Dermis blood vessel endothelial cell (primary cell): ENCODE data around the gene GPR55. TPM values are rescaled to one million over a fixed set of nuclear protein-coding genes. Genes with fewer than 3 reads are reported as not detected.

Experiments used
- DNase-seq: peaks from one replicate; pipeline ENCODE4 v3.0.0; 2010
- total RNA-seq: library from RNA; depleted of rRNA; stranded (reverse); fragments of >200 nt; gene quantifications from 2 replicates; pipeline ENCODE4 v1.2.3, GENCODE V29; 2014

Gene GPR55
- total RNA-seq, 1 donor from 2014 or later: not detected

DNA sequence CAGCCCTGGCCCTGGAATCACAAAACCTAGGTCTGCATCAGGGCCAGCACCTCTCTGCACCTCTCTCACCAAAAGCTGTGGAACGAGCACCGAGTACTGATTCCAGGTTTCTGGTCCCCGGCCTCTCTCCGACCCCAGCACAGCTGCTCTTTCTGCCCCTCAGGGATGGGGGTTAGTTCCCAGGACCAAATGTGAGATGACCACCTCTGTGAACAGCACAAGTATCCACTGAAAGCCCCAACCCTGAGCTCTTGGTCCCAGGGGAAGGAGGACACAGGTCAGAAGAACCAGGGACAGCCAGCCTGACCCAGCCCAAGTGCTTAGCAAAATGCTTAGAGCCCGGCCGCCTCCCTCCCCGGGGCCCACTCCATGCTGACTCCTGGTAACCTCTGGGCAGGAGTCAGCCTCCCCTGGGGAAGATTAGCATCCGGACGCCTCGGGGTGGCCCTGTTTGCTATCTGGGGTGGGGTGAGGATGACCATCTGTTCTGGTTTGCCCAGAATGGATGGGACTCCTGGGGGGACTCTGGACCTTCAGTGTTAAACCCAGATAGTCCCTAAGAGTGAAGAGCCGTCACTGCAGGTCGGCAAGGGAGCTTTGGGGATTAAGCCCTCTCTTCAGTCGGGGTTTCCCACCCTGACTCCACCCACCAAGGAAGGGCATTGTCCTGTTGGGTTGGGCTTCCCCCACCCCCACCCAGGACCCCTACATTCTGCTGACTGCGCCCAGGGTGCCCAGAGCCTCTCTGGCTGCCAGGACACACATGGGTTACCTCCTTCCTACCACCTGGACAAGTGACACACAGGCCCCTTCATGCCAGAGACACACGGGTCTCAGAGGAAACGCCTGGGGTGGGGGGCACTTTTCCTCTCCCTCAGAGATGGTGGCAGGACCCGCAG lies 9.4 kb upstream of the GPR55 start:
- DNase-seq: no peak

- no peak for DNase-seq
These were observed 8.6 kb upstream of the GPR55 start for GRCh38 chr2:230933521-230934180.

DNA sequence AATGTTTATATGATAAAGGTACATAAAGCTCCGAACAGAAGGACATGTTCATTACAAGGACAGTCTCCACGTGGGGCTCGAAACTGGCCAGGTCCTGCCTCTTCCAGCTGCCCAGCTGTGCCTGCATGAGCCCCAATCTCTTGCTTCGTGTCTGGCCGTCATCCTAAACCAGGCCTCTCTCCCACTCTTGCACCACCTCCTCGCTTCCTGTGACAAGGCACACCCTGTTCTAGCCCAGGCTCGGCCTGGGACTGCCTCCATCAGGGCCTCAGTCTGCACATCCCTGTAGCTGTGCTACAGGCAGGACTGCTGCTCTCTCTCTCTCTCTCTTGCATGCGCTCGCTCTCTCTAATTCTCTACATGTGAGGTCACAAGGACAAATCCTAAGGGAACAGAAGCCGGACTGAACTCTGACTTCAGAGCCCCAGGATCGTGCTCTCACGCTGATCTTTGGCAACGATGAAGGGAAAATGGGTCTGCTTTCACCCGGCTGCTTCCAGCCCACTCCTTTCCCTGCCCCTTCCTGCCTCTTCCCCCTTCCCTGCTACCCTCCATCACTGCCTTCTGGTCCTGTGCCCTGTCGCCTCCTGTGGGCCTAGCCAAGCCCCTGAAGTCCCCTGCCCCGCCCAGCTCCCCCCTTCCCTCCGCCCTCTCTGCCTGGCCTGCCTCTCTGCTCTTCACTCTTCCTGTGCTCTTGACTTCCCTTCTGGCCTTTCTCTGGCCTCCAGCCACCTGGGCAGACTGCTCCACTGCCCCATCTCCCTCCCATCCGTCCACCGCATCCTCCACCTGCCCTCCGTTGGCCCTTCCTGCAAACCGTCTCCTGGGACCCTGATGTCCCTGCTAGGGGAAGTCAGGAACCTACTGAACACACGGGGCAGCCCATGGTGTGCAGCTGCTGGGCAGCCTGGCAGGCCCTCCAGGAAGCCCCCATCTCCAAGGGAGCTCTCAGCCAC lies 7.8 kb upstream of the GPR55 start:
- no peak for DNase-seq

- DNase-seq: no peak
These were observed 6.7 kb upstream of the GPR55 start for GRCh38 chr2:230931556-230932231.

DNA sequence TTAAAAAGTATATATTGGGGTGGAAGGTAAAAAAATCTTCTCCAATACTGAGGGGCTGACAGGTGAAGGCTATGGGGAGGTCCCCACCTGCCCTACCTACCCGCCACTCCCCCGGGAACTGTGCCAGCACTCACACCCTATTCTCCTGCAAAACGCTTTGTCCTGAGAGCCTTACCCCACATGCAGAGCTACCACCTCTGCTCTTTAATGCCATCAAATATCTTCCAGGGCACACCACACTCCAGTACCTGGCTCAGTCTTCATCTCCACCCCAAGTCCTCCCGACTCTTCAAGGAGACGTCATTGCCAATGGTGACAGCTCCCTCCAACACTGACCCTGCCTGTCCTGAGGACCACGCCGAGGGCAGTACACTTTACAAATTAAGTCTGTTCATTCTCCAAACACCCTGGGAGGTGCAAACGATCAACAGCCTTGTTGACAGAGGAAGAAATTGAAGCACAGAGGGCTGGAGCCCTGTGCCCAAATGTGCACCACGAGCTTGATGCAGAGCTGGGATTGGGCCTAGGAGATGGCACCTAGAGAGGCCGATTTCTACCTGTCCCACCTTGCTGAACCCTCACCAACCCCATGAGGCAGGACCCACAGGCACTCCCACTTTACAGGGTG lies 6.0 kb upstream of the GPR55 start:
- no peak for DNase-seq

DNA sequence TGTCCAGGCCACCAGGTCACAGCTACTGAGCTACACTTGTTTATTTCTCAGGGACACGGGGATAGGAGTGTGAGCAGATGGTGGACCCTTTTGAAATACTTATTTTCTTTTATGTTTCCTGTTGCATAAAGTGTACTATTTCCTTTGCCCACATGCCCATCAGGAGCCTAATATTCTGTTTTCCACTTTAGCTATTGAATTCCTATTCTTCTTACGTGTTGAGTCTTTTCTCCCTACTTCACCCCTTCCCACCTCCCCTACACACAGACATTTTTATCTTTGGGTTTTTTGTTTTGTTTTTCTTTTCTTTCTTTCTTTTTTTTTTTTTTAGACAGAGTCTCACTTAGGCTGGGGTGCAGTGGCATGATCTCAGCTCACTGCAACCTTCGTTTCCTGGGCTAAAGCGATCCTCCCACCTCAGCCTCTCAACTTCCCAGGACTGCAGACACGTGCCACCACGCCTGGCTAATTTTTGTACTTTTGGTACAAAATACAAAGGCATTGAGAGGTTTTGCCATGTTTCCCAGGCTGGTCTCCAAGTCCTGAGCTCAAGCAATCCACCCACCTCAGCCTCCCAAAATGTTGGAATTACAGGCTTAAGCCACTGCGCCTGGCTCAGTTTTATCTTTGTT lies 5.2 kb upstream of the GPR55 start:
- DNase-seq: no peak

- DNase-seq: no peak
These were observed 4.5 kb upstream of the GPR55 start for GRCh38 chr2:230929381-230930148.

GRCh38 chr2:230928701-230929380 lies 3.8 kb upstream of the GPR55 start:
- DNase-seq: no peak

GRCh38 chr2:230927711-230928341 lies 2.8 kb upstream of the GPR55 start:
- DNase-seq: no peak

DNA sequence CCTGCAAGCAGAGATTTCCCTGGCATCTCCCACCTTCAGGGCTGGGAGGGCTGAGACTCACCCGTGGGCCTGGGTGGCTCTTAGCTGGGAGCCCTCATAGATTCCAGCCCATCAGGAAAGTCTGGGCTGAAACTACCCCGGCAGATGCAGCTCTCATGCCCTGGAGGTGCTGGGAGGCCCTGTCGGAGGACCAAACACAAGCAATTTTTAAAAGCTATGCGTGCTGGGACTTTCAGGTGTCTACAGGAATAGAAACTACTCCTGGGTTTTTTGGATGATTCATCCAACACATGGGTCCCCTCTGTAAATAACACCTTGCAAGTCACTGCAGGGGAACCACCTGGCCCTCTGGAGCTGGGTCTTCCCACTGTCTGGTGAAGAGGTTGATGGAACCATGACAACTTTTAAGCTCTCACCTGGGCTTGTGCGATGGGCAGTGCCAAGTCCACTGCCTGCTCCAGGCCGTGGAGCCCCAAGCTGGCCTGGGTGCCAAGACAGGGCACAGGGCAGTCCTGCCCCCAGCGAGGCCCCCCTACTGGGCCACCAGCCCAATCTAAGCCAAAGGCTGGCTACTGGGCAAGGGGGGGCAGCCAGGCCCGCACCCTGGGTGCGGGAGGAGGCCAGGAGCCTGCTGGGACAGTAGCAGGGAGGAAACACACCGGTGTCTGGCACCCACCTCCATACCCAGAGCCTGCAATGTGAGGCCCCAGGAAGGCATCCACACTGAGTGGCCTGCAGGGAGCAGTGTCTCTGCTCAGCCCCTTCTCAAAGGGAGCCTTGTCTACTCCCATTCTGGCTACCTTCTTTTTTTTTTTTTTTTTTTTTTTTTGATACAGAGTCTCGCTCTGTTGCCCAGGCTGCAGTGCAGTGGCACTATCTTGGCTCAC lies 1.1 kb upstream of the GPR55 start:
- DNase-seq: no peak

GRCh38 chr2:230925443-230925878 lies 419 bp upstream of the GPR55 start:
- no peak for DNase-seq

DNA sequence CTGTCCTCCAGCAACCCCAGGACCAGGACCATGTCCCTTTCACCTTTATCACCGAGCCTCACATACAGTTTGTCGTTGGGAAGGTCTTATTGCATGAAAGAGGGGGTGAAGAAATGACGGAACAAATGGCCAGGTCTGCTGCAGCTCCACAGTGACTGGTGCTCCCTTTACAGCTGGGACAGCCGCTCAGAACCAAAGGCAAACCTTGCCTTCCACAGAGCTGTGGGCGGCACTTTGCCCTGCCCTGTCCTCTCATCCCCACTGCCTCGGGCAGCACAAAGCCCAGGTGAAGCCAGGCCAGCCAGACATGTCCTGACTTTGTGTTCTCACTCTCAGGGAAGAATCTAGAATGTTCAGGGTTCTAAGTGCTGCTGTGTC lies 961 bp downstream of the GPR55 start:
- DNase-seq: no peak

DNA sequence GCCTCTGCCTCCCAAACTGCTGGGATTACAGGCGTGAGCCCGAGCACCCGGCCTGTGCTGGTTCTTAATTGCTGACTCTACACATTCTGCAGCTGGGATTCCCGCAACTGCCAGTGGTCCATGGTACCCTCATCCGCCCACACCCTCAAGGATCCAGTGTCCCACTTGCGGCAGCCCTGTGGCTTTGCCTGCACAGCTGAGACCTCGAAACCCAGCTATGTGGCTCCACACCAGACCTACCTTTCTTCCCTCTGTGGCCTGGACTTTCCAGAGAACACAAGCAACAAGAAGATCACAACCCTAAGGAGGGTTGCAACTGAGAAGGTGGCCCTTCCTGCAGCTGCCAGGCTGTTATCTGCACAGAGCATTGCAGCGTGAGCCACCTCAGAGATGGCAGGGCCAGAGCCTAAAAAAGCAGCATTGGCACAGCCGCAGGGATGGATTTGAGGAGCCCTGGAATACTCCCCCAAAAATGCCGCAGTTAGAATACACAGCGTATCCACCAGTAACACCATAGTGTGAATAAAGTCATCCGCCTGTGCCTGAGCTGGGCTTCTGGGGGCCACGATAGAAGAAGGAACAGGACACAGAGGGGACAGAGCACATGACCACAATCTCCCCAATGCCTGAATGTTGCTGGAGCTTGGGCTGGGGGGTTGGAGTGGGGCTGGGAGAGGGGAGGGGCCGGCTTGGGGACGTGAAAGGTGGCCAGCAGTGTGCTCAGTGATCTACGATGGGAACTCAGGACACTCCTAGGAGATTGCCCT lies 1.9 kb downstream of the GPR55 start:
- DNase-seq: no peak

DNA sequence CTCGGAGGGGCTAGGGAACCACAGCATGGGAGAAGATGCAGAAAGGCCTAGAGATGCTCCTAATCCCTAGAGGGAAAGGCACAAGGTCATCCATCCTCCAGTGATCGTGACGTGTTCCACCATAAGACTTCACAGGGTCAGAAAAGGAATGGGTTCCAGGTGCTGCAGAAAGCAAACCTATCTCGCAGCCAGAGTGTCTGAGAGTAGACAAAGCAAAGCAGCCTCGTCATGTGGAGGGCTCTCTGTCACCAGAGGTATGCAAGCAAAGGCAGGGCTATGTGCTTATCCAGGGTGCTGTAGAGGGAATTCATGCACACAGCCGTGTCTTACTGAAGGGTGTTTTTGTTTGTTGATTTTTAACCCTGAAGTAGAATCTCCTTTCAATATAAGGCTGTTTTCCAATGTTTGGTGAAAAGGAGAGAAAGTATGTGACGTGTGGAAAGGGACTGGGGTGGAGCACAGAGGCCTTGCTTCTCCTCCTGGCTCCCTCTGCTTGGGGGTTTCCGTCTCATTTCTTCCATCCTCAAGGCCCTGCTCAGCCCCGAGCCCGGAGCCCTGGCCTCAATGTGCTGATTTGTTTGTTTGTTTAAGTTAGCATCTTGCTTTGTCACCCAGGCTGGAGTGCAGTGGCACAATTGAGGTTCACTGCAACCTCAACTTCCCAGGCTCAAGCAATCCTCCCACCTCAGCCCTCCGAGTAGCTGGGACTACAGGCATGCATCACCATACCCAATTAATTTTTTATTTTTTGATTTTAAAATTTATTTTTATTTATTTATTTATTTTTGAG lies 3.0 kb downstream of the GPR55 start:
- DNase-seq: no peak

- DNase-seq: no peak
These were observed 4.9 kb downstream of the GPR55 start for GRCh38 chr2:230920167-230920566.

DNA sequence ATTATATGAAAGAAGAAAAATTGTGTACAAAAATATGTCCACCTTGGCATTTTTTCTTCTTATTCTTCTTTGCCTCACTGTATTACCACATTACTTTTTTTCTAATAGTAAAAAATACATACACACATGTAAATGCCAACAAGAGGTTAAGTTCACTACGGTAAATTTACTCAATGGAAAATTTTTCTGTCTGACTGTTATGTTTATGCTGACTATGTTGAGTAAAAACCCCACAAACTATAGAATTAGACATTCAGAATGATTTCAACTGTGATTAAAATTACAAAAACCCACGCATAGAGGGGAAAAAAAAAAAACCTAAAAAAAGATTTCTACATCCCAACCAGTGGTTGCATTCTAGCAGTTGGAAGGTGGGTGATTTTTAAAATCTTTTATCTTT lies 5.4 kb downstream of the GPR55 start:
- no peak for DNase-seq

DNA sequence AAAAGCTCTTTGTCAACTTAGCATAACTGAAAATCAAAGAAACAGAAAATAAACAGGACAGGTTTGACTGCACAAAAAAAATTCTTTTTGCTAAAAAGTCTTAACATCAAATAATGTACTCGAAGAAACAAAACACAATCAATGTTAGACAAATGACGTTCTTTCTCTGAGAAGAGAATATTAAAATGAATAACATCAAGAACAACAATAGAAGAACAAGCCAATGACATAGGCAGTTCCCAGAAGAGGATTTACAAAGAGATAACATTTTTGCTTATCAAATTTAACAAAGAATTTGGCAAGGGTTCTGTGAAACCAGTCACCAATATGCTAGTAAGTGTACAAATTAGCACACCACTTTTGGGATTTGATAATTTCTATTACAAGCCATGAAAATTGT lies 5.8 kb downstream of the GPR55 start:
- no peak for DNase-seq
